Mononuclear cell (primary cell): ENCODE data around the gene RABGAP1L. TPM values are rescaled to one million over a fixed set of nuclear protein-coding genes. Genes with fewer than 3 reads are reported as not detected.
"Not testable (repeated sequence)": the region's sequence is repeated elsewhere in the genome, so short reads cannot be mapped to it uniquely, and the experiment has no call there.

ENCODE experiments used
- H3K27me3 ChIP-seq: 2 replicates; pipeline ENCODE4 v1.6.0; 2011; ENCODE audit warnings: low read length, control low read depth; ENCODE audit not compliant: insufficient read depth
- H3K4me1 ChIP-seq: 2 replicates; pipeline ENCODE4 v1.5.1; 2011; ENCODE audit warnings: mild to moderate bottlenecking, low read length, control low read depth; ENCODE audit not compliant: insufficient read depth
- H3K4me3 ChIP-seq: 2 replicates; pipeline ENCODE4 v1.5.1; 2011; ENCODE audit warnings: mild to moderate bottlenecking, low read length, moderate library complexity
- H3K9me3 ChIP-seq: 2 replicates; pipeline ENCODE4 v1.5.1; 2011; ENCODE audit warnings: low read depth, mild to moderate bottlenecking, control low read depth, low read length
- total RNA-seq: library from RNA; depleted of rRNA; stranded (reverse); fragments of >200 nt; gene quantifications from one replicate; pipeline ENCODE4 v1.2.3, GENCODE V29; 2012

Gene RABGAP1L
- total RNA-seq, 1 donor: 98.3 TPM

DNA sequence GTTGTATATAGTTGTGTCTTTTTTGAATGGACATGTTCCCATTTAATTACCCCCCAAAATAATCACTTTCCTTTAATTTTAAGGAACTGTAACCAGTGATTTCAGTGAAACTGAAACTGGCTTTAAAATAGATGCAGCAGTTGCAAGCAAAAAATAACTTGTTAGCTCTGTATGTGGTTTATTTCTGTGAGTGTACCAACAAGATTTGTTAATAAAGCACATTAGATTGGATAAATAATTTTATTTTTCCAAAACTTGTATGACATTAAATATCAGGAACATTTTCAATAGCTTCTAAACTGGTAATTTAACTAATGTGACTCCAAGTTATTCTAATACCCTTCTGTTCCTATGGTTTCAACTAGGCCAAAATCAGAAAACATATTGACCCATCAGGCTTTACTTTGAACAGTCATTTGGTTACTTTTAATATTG is 656.2 kb downstream of the RABGAP1L start:
- peaks cover 13% of the 10 kb centered on the region for H3K4me1 ChIP-seq
- no peaks in the 10 kb centered on the region for H3K9me3 ChIP-seq
- no peak overlapping the region for H3K4me3 ChIP-seq
- no peaks in the 10 kb centered on the region for H3K27me3 ChIP-seq

GRCh38 chr1:174816621-174817020 is 657.3 kb downstream of the RABGAP1L start:
- H3K9me3 ChIP-seq, H3K4me3 ChIP-seq, H3K27me3 ChIP-seq: not testable (repeated sequence)
- peaks cover 13% of the 10 kb centered on the region for H3K4me1 ChIP-seq

DNA sequence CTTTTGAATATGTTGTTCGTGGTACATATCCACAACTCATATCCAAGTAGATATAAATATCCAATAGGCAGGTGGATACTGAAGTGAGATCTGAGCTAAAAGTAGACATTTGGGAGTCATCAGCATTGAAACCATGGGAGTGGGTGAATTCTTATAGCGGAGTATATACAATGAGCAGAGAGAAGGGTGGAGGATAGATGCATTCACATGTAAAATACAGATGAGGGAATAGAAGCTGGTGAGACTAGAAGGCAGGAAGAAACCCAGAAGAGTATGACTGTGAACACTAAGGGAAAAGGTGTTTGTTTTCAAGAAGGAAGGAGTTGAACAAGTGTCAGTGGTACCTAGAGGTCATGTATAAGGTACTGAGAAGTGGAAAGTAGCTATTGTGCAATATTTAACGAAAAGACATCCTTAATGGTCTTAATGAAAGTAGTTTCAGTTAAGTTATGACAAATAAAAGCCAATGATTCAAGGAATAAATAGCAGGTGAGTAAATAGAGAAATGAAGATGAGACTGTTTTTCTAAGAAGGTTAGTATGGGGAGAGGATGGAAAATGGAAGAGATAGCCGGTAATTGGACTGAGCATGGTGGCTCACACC is 658.8 kb downstream of the RABGAP1L start:
- H3K9me3 ChIP-seq: no peaks in the 10 kb centered on the region
- peaks cover 13% of the 10 kb centered on the region for H3K4me1 ChIP-seq
- H3K27me3 ChIP-seq: no peaks in the 10 kb centered on the region
- H3K4me3 ChIP-seq: no peak overlapping the region

DNA sequence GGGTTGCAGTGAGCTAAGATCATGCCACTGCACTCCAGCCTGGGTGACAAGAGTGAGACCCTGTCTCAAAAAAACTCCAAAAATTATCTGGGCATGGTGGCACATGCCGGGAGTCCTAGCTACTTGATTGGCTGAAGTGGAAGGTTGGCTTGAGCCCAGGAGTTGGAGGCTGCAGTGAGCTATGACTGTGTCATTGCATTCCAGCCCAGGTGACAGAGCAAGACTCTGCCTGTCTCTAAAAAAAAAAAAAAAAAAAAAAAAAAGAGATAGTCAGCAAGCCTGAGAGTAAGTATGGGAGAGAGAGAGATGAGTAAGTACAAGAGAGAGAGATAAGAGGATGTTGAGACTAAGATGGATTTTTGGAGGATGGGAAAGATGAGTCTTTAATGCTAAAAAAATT is 659.6 kb downstream of the RABGAP1L start:
- H3K4me3 ChIP-seq: no peak overlapping the region
- no peaks in the 10 kb centered on the region for H3K27me3 ChIP-seq
- peaks cover 13% of the 10 kb centered on the region for H3K4me1 ChIP-seq
- no peaks in the 10 kb centered on the region for H3K9me3 ChIP-seq

DNA sequence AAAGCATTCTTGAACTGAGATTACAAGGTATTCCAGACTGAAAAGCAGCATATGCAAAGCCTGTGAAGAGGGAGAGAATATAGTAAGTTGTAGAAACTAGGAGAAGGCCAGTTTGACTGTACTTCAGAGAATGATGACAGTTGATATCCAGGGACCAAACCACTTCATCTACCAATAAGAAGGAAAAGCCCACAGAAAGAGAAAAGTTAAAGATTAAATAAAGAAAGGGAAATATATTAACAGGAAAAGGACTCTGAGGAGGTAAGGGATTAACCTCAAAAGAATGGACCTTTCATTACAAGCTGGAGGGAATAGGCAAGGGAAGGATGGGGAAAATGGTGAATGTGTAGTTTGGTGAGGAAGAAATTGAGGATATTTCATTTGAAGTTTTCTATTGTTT is 660.3 kb downstream of the RABGAP1L start:
- Histone ChIP-seq H3K4me1 (peaks cover 9% of the 10 kb centered on the region), H3K27me3 (no peaks in the 10 kb centered on the region), H3K9me3 (no peaks in the 10 kb centered on the region), H3K4me3 (no peak overlapping the region)

DNA sequence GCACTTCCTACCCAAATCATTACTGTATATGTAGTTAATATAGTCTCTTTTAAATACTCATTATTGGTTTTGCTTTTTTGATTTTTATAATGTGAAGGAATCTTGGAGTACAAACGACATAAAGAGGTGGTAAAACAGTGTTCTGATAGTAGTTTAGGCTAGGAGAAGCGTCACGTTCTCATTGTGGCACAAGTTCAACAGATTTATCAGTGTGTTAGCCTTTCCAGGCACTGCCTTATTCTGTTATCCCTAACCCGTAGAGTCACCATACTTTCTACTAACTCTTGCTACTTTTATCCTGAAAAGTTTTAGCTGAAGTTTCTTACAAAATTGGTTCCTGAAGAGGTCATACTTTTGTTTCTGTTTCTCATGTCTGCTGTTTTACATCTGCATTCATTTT is 665.8 kb downstream of the RABGAP1L start:
- no peaks in the 10 kb centered on the region for H3K27me3 ChIP-seq
- no peak overlapping the region for H3K4me3 ChIP-seq
- no peaks in the 10 kb centered on the region for H3K9me3 ChIP-seq
- no peaks in the 10 kb centered on the region for H3K4me1 ChIP-seq

DNA sequence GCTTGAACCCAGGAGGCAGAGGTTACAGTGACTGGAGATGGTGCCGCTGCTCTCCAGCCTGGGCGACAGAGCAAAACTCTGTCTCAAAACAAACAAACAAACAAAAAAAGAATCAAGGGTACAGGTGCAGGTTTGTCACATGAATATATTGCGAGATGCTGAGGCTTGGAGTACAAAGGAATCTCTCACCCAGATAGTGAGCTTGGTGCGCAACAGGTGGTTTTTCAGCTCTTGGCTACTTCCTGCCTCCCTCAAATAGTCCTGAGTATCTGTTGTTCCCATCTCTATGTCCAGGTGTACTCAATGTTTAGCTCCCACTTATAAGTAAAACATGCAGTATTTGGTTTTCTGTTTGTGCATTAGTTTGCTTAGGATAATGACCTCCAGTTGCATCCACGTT is 666.5 kb downstream of the RABGAP1L start:
- Histone ChIP-seq H3K4me3 (no peak overlapping the region), H3K9me3 (no peaks in the 10 kb centered on the region), H3K4me1 (no peaks in the 10 kb centered on the region), H3K27me3 (no peaks in the 10 kb centered on the region)

DNA sequence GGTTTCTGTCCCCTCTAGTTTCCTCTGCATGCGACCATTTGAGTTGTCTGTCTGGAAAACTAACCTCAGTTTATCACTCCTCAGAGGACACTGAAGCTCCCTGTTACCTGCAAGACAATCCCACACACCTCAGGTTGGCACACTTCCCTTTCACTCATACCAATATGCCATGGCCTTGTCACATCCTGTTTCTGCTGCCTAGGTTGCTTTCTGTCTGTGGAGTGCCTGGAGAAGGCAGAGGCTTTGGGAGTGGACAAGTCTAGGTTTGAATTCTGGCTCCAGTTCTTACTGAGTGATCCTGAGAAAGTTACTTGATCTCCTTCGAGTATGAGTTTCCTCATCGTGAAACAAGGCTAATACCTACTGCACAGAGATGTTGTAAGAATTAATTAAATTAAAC is 668.9 kb downstream of the RABGAP1L start:
- Histone ChIP-seq H3K4me1 (no peaks in the 10 kb centered on the region), H3K27me3 (no peaks in the 10 kb centered on the region), H3K4me3 (no peak overlapping the region), H3K9me3 (no peaks in the 10 kb centered on the region)

- Histone ChIP-seq H3K4me1 (no peaks in the 10 kb centered on the region), H3K9me3 (no peaks in the 10 kb centered on the region), H3K27me3 (no peaks in the 10 kb centered on the region), H3K4me3 (no peak overlapping the region)
These were observed 670.7 kb downstream of the RABGAP1L start for GRCh38 chr1:174829990-174830389.

DNA sequence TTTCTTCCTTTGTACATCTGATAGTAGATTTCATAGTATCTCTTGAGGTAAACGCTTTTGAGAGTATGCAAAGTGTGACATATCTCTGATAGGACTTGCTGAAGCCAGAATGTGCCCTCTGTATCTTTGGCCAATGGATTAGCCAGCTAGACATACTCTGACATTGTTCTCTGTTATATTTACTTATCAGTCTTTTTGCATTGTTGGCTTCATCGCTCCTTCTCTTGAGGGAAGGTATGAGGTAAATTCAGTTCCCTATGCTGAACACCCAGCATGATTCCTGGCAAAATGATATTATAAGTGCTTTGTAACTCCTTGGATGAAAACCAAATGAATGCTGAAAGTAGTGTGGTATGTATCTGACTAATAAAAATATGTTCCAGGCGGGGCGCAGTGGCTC is 677.2 kb downstream of the RABGAP1L start:
- Histone ChIP-seq H3K27me3 (no peaks in the 10 kb centered on the region), H3K4me3 (no peak overlapping the region), H3K9me3 (no peaks in the 10 kb centered on the region), H3K4me1 (no peaks in the 10 kb centered on the region)

GRCh38 chr1:174837386-174837785 is 678.1 kb downstream of the RABGAP1L start:
- H3K27me3 ChIP-seq: no peaks in the 10 kb centered on the region
- no peaks in the 10 kb centered on the region for H3K9me3 ChIP-seq
- no peaks in the 10 kb centered on the region for H3K4me1 ChIP-seq
- no peak overlapping the region for H3K4me3 ChIP-seq

- no peaks in the 10 kb centered on the region for H3K27me3 ChIP-seq
These were observed 679.9 kb downstream of the RABGAP1L start for GRCh38 chr1:174839211-174839610.

GRCh38 chr1:174841747-174842146 is 682.4 kb downstream of the RABGAP1L start:
- Histone ChIP-seq H3K4me1 (no peaks in the 10 kb centered on the region), H3K27me3 (no peaks in the 10 kb centered on the region), H3K9me3 (no peaks in the 10 kb centered on the region), H3K4me3 (no peak overlapping the region)

More at GRCh38 chr1:174839211-174839610, 679.9 kb downstream of the RABGAP1L start:
- Histone ChIP-seq H3K4me3 (no peak overlapping the region), H3K4me1 (no peaks in the 10 kb centered on the region), H3K9me3 (no peaks in the 10 kb centered on the region)

- H3K4me1 ChIP-seq: not testable (repeated sequence)
These were observed 689.6 kb downstream of the RABGAP1L start for GRCh38 chr1:174848593-174849560.

GRCh38 chr1:174850726-174851125 is 691.4 kb downstream of the RABGAP1L start:
- Histone ChIP-seq H3K4me3 (no peak overlapping the region), H3K4me1 (no peaks in the 10 kb centered on the region), H3K9me3 (no peaks in the 10 kb centered on the region), H3K27me3 (no peaks in the 10 kb centered on the region)

More at GRCh38 chr1:174848593-174849560, 689.6 kb downstream of the RABGAP1L start:
- H3K9me3 ChIP-seq, H3K27me3 ChIP-seq, H3K4me3 ChIP-seq: not testable (repeated sequence)
